GM23248 (cell line): ENCODE measurements around the gene SPPL2B. TPM values are rescaled to one million over a fixed set of nuclear protein-coding genes. Genes with fewer than 3 reads are reported as not detected.

Experiments
- DNase-seq: peaks from one replicate; pipeline ENCODE4 v3.0.0-alpha.2; 2015
- H2AFZ ChIP-seq: fragments of 200-600 bp; sonication (generic); 2 replicates; pipeline ENCODE4 v1.6.1; 2016; ENCODE audit warnings: antibody characterized with exemption
- H3F3A ChIP-seq: fragments of 200-600 bp; sonication (generic); 2 replicates; pipeline ENCODE4 v1.6.1; 2016; ENCODE audit warnings: mild to moderate bottlenecking, antibody characterized with exemption, mixed run types; ENCODE audit not compliant: insufficient read depth
- H3K27ac ChIP-seq: fragments of 200-600 bp; sonication (generic); 2 replicates; pipeline ENCODE4 v1.5.1; 2016; ENCODE audit warnings: mild to moderate bottlenecking
- H3K27me3 ChIP-seq: fragments of 200-600 bp; sonication (generic); replicated peaks from 2 replicates; pipeline ENCODE4 v1.6.1; 2016; ENCODE audit warnings: mild to moderate bottlenecking; ENCODE audit not compliant: insufficient read depth
- H3K36me3 ChIP-seq: fragments of 200-600 bp; sonication (generic); 2 replicates; pipeline ENCODE4 v1.6.1; 2016; ENCODE audit warnings: low read depth, mild to moderate bottlenecking
- H3K4me1 ChIP-seq: fragments of 200-600 bp; sonication (generic); 2 replicates; pipeline ENCODE4 v1.6.1; 2016; ENCODE audit warnings: mild to moderate bottlenecking; ENCODE audit not compliant: insufficient read depth
- H3K4me2 ChIP-seq: fragments of 200-600 bp; sonication (generic); one replicate; pipeline ENCODE4 v1.6.1; 2016; ENCODE audit warnings: mild to moderate bottlenecking; ENCODE audit not compliant: unreplicated experiment
- H3K4me3 ChIP-seq: fragments of 200-600 bp; sonication (generic); 2 replicates; pipeline ENCODE4 v1.5.1; 2016; ENCODE audit warnings: mild to moderate bottlenecking
- H3K79me2 ChIP-seq: fragments of 200-600 bp; sonication (generic); 2 replicates; pipeline ENCODE4 v1.6.1; 2016; ENCODE audit warnings: mild to moderate bottlenecking; ENCODE audit not compliant: insufficient read depth
- H3K9ac ChIP-seq: fragments of 200-600 bp; sonication (generic); 2 replicates; pipeline ENCODE4 v1.6.1; 2016; ENCODE audit warnings: mild to moderate bottlenecking
- H3K9me2 ChIP-seq: fragments of 200-600 bp; sonication (generic); 2 replicates; pipeline ENCODE4 v1.6.1; 2016; ENCODE audit warnings: mixed run types, mild to moderate bottlenecking, moderate library complexity; ENCODE audit not compliant: insufficient read depth
- H3K9me3 ChIP-seq: fragments of 200-600 bp; sonication (generic); one replicate; pipeline ENCODE4 v1.6.1; 2017; ENCODE audit warnings: low read depth
- H4K20me1 ChIP-seq: fragments of 200-600 bp; sonication (generic); 2 replicates; pipeline ENCODE4 v1.6.0; 2016; ENCODE audit not compliant: insufficient read depth
- EZH2 ChIP-seq: fragments of 200-600 bp; sonication (generic); IDR thresholded peaks from 2 replicates; pipeline ENCODE4 v1.6.1; 2018; ENCODE audit warnings: antibody characterized with exemption, mild to moderate bottlenecking; ENCODE audit not compliant: insufficient read depth, poor library complexity, severe bottlenecking
- EZH2phosphoT487 ChIP-seq: fragments of 200-600 bp; sonication (generic); IDR thresholded peaks from 2 replicates; pipeline ENCODE4 v1.6.1; 2018; ENCODE audit warnings: antibody characterized with exemption, moderate library complexity, mild to moderate bottlenecking, low read depth; ENCODE audit not compliant: insufficient read depth
- WGBS, 2 experiments: methylation state at CpG; one replicate each; pipeline ENCODE4 v1.1.6; 2015 to 2017; ENCODE audit warnings: low lambda C conversion rate in 2 of 2, low coverage in 1 of 2; ENCODE audit errors: missing lambda C conversion rate in 2 of 2; 5-methylcytosine and 5-hydroxymethylcytosine counted together
- in situ Hi-C: fragments of 300-500 bp; cut with MboI; formaldehyde crosslinking; loops from 2 replicates; pipeline ENCODE4 v1.15.0; 2020
- polyA plus RNA-seq: library from polyadenylated mRNA; unstranded; fragments of >200 nt; fragmentation: Nextera tagmentation; extraction: Ambion mirVana; gene quantifications from 2 replicates; pipeline ENCODE4 v1.2.1, GENCODE V29; 2016
- total RNA-seq: library from RNA; depleted of rRNA; stranded (reverse); fragments of >200 nt; shearing (Covaris generic); gene quantifications from 2 replicates; pipeline ENCODE4 v1.2.3, GENCODE V29; 2014

Gene SPPL2B
- total and polyA plus RNA-seq, 2 experiments from 2014 or later = 38.9 to 43.0 TPM

- Histone ChIP-seq H4K20me1 (no peaks in the 10 kb centered on the region), H3K79me2 (no peaks in the 10 kb centered on the region), H3K27me3 (peaks cover 30% of the 10 kb centered on the region), H3K36me3 (no peaks in the 10 kb centered on the region), H3F3A (no peaks in the 10 kb centered on the region), H3K27ac (no peak overlapping the region), H2AFZ (no peak overlapping the region), H3K9me3 (no peaks in the 10 kb centered on the region), H3K9me2 (no peaks in the 10 kb centered on the region), H3K4me2 (no peak overlapping the region), H3K4me1 (no peaks in the 10 kb centered on the region), H3K4me3 (no peak overlapping the region), H3K9ac (no peak overlapping the region)
- DNase-seq = no peak
- TF ChIP-seq EZH2phosphoT487 = no peak
- no peak for TF ChIP-seq EZH2
- in situ Hi-C loops = loop anchor here (10.0 kb wide), 1 partner anchor 97 kb away; no protein-coding TSS in a partner anchor
- 89% methylated on average over 12 to 13 of the region's 13 CpGs for WGBS, 2 experiments
Observed at GRCh38 chr19:2287585-2288337, 40.7 kb upstream of the SPPL2B start.

- Histone ChIP-seq H3K9me3 (no peaks in the 10 kb centered on the region), H3K27ac (no peak overlapping the region), H3F3A (no peaks in the 10 kb centered on the region), H3K4me2 (no peak overlapping the region), H3K27me3 (peaks cover 30% of the 10 kb centered on the region), H3K9me2 (no peaks in the 10 kb centered on the region), H3K9ac (no peak overlapping the region), H4K20me1 (no peaks in the 10 kb centered on the region), H2AFZ (no peak overlapping the region), H3K79me2 (no peaks in the 10 kb centered on the region), H3K36me3 (no peaks in the 10 kb centered on the region), H3K4me1 (no peaks in the 10 kb centered on the region), H3K4me3 (no peak overlapping the region)
- no peak for DNase-seq
- TF ChIP-seq EZH2phosphoT487 (no peak), EZH2 (no peak)
- WGBS, 2 experiments = 80 to 84% methylated on average over 16 to 17 of the region's 17 CpGs
- in situ Hi-C loops = loop anchor here (10.0 kb wide), 1 partner anchor 96 kb away; no protein-coding TSS in a partner anchor
Observed at GRCh38 chr19:2288338-2288817, 40.1 kb upstream of the SPPL2B start.

- Histone ChIP-seq H3K36me3 (no peaks in the 10 kb centered on the region), H4K20me1 (no peaks in the 10 kb centered on the region), H3K4me3 (no peak overlapping the region), H3K79me2 (no peaks in the 10 kb centered on the region), H3K4me1 (0 out of 2 replicates have a peak, but pooled peaks cover under 1% of the 10 kb centered on the region), H3K4me2 (no peak overlapping the region), H3K27ac (no peak overlapping the region), H3K9me3 (no peaks in the 10 kb centered on the region), H3K27me3 (peaks cover 30% of the 10 kb centered on the region), H3K9me2 (no peaks in the 10 kb centered on the region), H3F3A (peaks cover 5% of the 10 kb centered on the region), H2AFZ (no peak overlapping the region), H3K9ac (no peak overlapping the region)
- DNase-seq = no peak
- TF ChIP-seq EZH2 = no peak
- no peak for TF ChIP-seq EZH2phosphoT487
- WGBS, 2 experiments = 48 to 58% methylated on average over 17 to 27 of the region's 28 CpGs
- in situ Hi-C loops = loop anchor here (10.0 kb wide), 1 partner anchor 96 kb away; no protein-coding TSS in a partner anchor
Observed at GRCh38 chr19:2288818-2289713, 39.4 kb upstream of the SPPL2B start.
